ENCODE data around the gene SERINC5. TPM values are rescaled to one million over a fixed set of nuclear protein-coding genes. Genes with fewer than 3 reads are reported as not detected.
A peak's percentile ranks its signal among the peaks of the same experiment; 100 is the strongest.
"Not testable (repeated sequence)": the region's sequence is repeated elsewhere in the genome, so short reads cannot be mapped to it uniquely, and the experiment has no call there.

Gene SERINC5
- total RNA-seq, 3 donors from 2014 or later (not counting 1 experiment from before 2014, with no cell fraction given): 6.8 to 18.9 (median 14.5) TPM

- Mint-ChIP-seq H3K4me1 (peaks cover 13 to 18% of the 10 kb centered on the region in 2 donors), H3K27ac (no peak overlapping the region), H3K27me3 (ENCODE audit: low read depth in 2 of 2) (no peaks in the 10 kb centered on the region), H3K4me3 (no peak overlapping the region), H3K36me3 (no peaks in the 10 kb centered on the region), H3K9me3 (no peaks in the 10 kb centered on the region)
- no peak overlapping the region for H3K4me3 ChIP-seq (ENCODE audit: low read length)
- ATAC-seq (peak in 1 of 3 donors; percentile 69), DNase-seq (peak in 1 of 2 donors; percentile 63)
- H3K27me3 ChIP-seq (ENCODE audit: control insufficient read depth, insufficient read depth, low read length): no peaks in the 10 kb centered on the region
- TF ChIP-seq CTCF (IDR thresholded peaks at IDR 0.05): no peak
- H3K27ac ChIP-seq (ENCODE audit: low read length): no peak overlapping the region
- 79% methylated on average over 7 of the region's 10 CpGs for WGBS (ENCODE audit: insufficient coverage)
- no peaks in the 10 kb centered on the region for H3K4me1 ChIP-seq (ENCODE audit: control insufficient read depth, insufficient read depth, low read length)
- intact Hi-C loops (cut with micrococcal nuclease): no loop called here
- H3K9me3 ChIP-seq (ENCODE audit: control insufficient read depth, insufficient read depth, low read length): no peaks in the 10 kb centered on the region
- H3K36me3 ChIP-seq (ENCODE audit: control insufficient read depth, insufficient read depth, low read length): peaks cover 5% of the 10 kb centered on the region
These were observed 50.8 kb downstream of the SERINC5 start for GRCh38 chr5:80204808-80205614.

GRCh38 chr5:80201763-80202162, 54.1 kb downstream of the SERINC5 start:
- H3K36me3 Mint-ChIP-seq; DNase-seq; H3K4me3 Mint-ChIP-seq; H3K27ac Mint-ChIP-seq; H3K9me3 ChIP-seq (ENCODE audit: control insufficient read depth, insufficient read depth, low read length); H3K36me3 ChIP-seq (ENCODE audit: control insufficient read depth, insufficient read depth, low read length); intact Hi-C loops (cut with micrococcal nuclease); H3K4me3 ChIP-seq (ENCODE audit: low read length); H3K27me3 ChIP-seq (ENCODE audit: control insufficient read depth, insufficient read depth, low read length); ATAC-seq; H3K27me3 Mint-ChIP-seq (ENCODE audit: low read depth in 2 of 2); H3K9me3 Mint-ChIP-seq; H3K4me1 ChIP-seq (ENCODE audit: control insufficient read depth, insufficient read depth, low read length); H3K27ac ChIP-seq (ENCODE audit: low read length): not testable (repeated sequence)
- WGBS (ENCODE audit: insufficient coverage): 97% methylated on average over 7 of the region's 7 CpGs
- H3K4me1 Mint-ChIP-seq: peaks cover 13 to 18% of the 10 kb centered on the region in 2 donors

- 86% methylated on average over 2 of the region's 3 CpGs for WGBS (ENCODE audit: insufficient coverage)
- Mint-ChIP-seq H3K36me3 (no peaks in the 10 kb centered on the region), H3K4me1 (peaks cover 4 to 8% of the 10 kb centered on the region in 2 donors), H3K27ac (no peak overlapping the region), H3K9me3 (no peaks in the 10 kb centered on the region), H3K4me3 (no peak overlapping the region), H3K27me3 (ENCODE audit: low read depth in 2 of 2) (no peaks in the 10 kb centered on the region)
- H3K4me3 ChIP-seq (ENCODE audit: low read length): no peak overlapping the region
- DNase-seq (no peak), ATAC-seq (no peak)
- no peaks in the 10 kb centered on the region for H3K4me1 ChIP-seq (ENCODE audit: control insufficient read depth, insufficient read depth, low read length)
- no peaks in the 10 kb centered on the region for H3K27me3 ChIP-seq (ENCODE audit: control insufficient read depth, insufficient read depth, low read length)
- intact Hi-C loops (cut with micrococcal nuclease): no loop called here
- no peak for TF ChIP-seq CTCF (IDR thresholded peaks at IDR 0.05)
- H3K36me3 ChIP-seq (ENCODE audit: control insufficient read depth, insufficient read depth, low read length): peaks cover 5% of the 10 kb centered on the region
- no peaks in the 10 kb centered on the region for H3K9me3 ChIP-seq (ENCODE audit: control insufficient read depth, insufficient read depth, low read length)
- H3K27ac ChIP-seq (ENCODE audit: low read length): no peak overlapping the region
These were observed 56.9 kb downstream of the SERINC5 start for GRCh38 chr5:80198920-80199319.

GRCh38 chr5:80198399-80198798, 57.4 kb downstream of the SERINC5 start:
- no peak for TF ChIP-seq CTCF (IDR thresholded peaks at IDR 0.05)
- H3K27me3 ChIP-seq (ENCODE audit: control insufficient read depth, insufficient read depth, low read length): no peaks in the 10 kb centered on the region
- no peak overlapping the region for H3K4me3 ChIP-seq (ENCODE audit: low read length)
- H3K4me3 Mint-ChIP-seq: no peak overlapping the region
- H3K27ac Mint-ChIP-seq: no peak overlapping the region
- H3K4me1 Mint-ChIP-seq: peaks cover 8 to 10% of the 10 kb centered on the region in 2 donors
- intact Hi-C loops (cut with micrococcal nuclease): no loop called here
- no peaks in the 10 kb centered on the region for H3K9me3 ChIP-seq (ENCODE audit: control insufficient read depth, insufficient read depth, low read length)
- no peak for ATAC-seq
- H3K27me3 Mint-ChIP-seq (ENCODE audit: low read depth in 2 of 2): no peaks in the 10 kb centered on the region
- H3K36me3 Mint-ChIP-seq: no peaks in the 10 kb centered on the region
- no peaks in the 10 kb centered on the region for H3K9me3 Mint-ChIP-seq
- H3K36me3 ChIP-seq (ENCODE audit: control insufficient read depth, insufficient read depth, low read length): peaks cover 5% of the 10 kb centered on the region
- DNase-seq: peak in 1 of 2 donors; percentile 22
- 94% methylated on average over 11 of the region's 11 CpGs for WGBS (ENCODE audit: insufficient coverage)
- no peaks in the 10 kb centered on the region for H3K4me1 ChIP-seq (ENCODE audit: control insufficient read depth, insufficient read depth, low read length)
- H3K27ac ChIP-seq (ENCODE audit: low read length): no peak overlapping the region
